Testis (tissue), 3 donors: ENCODE measurements around the gene PHYH. TPM values are rescaled to one million over a fixed set of nuclear protein-coding genes. Genes with fewer than 3 reads are reported as not detected.

ENCODE experiments used
- DNase-seq: peaks from one replicate; pipeline ENCODE4 v3.0.0-alpha.2; 2019
- H3K27ac ChIP-seq, 2 donors: fragments of 200-600 bp; sonication (generic); one replicate each; pipeline ENCODE4 v1.5.1; 2019
- H3K27me3 ChIP-seq: fragments of 200-600 bp; sonication (generic); one replicate; pipeline ENCODE4 v1.5.1; 2019
- H3K36me3 ChIP-seq: fragments of 200-600 bp; sonication (generic); one replicate; pipeline ENCODE4 v1.5.1; 2017; ENCODE audit warnings: low read depth; ENCODE audit errors: missing control alignments
- H3K4me1 ChIP-seq: fragments of 200-600 bp; sonication (generic); one replicate; pipeline ENCODE4 v1.5.1; 2019
- H3K4me3 ChIP-seq, 2 donors: fragments of 200-600 bp; sonication (generic); one replicate each; pipeline ENCODE4 v1.5.1; 2017 to 2019
- H3K9me3 ChIP-seq: fragments of 200-600 bp; sonication (generic); one replicate; pipeline ENCODE4 v1.5.1; 2017
- CTCF ChIP-seq, 3 experiments: fragments of 450-650 bp in 2 of 3; fragments of 200-600 bp in 1 of 3; sonication (generic) in 1 of 3; IDR thresholded peaks; one replicate each; pipeline ENCODE4 v1.5.1; 2016 to 2019; ENCODE audit warnings: antibody characterized with exemption in 3 of 3, mild to moderate bottlenecking in 2 of 3, moderate library complexity in 1 of 3
- POLR2A ChIP-seq: fragments of 450-650 bp; IDR thresholded peaks from one replicate; pipeline ENCODE4 v1.6.1; 2017; ENCODE audit warnings: antibody characterized with exemption, mild to moderate bottlenecking, moderate library complexity
- WGBS, 2 donors: methylation state at CpG; one replicate each; pipeline ENCODE4 v1.1.5; 2018; 5-methylcytosine and 5-hydroxymethylcytosine counted together
- intact Hi-C: fragments of 100-400 bp; cut with DNase I; formaldehyde crosslinking; loops from one replicate; pipeline ENCODE4 v1.15.1; 2023; ENCODE audit warnings: low total_unique reads
- polyA plus RNA-seq: library from polyadenylated mRNA; stranded (reverse); fragments of 350-450 nt; fragmentation: Illumina TruSeq; extraction: RNeasy Lipid Tissue Mini Kit (QIAGEN cat#74804); gene quantifications from one replicate; pipeline ENCODE4 v1.2.3, GENCODE V29; 2014; ENCODE audit warnings: low read depth, low replicate concordance; ENCODE audit not compliant: insufficient read depth
- total RNA-seq, 2 donors: library from RNA; depleted of rRNA; stranded (reverse); fragments of >200 nt; gene quantifications; one replicate each; pipeline ENCODE4 v1.2.3, GENCODE V29; 2016

Gene PHYH
- total and polyA plus RNA-seq, 3 donors from 2014 or later = 27.2 to 33.1 (median 31.1) TPM

DNA sequence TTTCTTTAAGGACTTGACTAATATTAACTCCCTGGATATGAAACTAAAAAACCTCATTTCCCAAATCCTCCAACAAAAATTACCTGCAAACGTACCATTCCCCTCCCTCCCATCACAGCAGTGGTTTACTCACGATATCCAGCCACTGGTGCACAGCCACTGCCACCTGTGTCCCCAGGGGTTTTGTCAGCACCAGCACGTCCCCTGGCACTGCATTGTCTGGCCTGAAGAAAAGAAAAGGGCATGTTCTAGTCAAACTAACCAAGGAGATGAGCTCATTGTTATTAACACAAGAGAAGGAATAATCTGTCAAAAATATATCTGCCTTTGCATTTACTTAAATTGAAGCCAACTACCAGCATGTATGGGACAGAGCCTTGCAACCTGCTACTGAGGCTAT, 29.7 kb upstream of the PHYH start:
- H3K4me3 ChIP-seq = no peak overlapping the region
- no peaks in the 10 kb centered on the region for H3K9me3 ChIP-seq
- no peak for TF ChIP-seq POLR2A
- no peak for TF ChIP-seq CTCF (IDR thresholded peaks at IDR 0.05)
- H3K36me3 ChIP-seq = no peaks in the 10 kb centered on the region
- no peak overlapping the region for H3K27ac ChIP-seq
- intact Hi-C loops = no loop called here
- no peak for DNase-seq
- no peaks in the 10 kb centered on the region for H3K4me1 ChIP-seq
- no peaks in the 10 kb centered on the region for H3K27me3 ChIP-seq
- 82 to 88% methylated on average over 3 of the region's 3 CpGs for WGBS, 2 donors

- Histone ChIP-seq H3K27me3 (no peaks in the 10 kb centered on the region), H3K4me1 (no peaks in the 10 kb centered on the region), H3K27ac (no peak overlapping the region), H3K9me3 (no peaks in the 10 kb centered on the region), H3K36me3 (no peaks in the 10 kb centered on the region), H3K4me3 (no peak overlapping the region)
- TF ChIP-seq POLR2A (no peak), CTCF (IDR thresholded peaks at IDR 0.05) (no peak)
- 81 to 87% methylated on average over 10 of the region's 10 CpGs for WGBS, 2 donors
- intact Hi-C loops = no loop called here
- no peak for DNase-seq
Measured at GRCh38 chr10:13328613-13329012, 28.7 kb upstream of the PHYH start.

- no peak overlapping the region for H3K27ac ChIP-seq
- no peak for DNase-seq
- TF ChIP-seq CTCF (IDR thresholded peaks at IDR 0.05) (no peak), POLR2A (no peak)
- no peaks in the 10 kb centered on the region for H3K4me1 ChIP-seq
- intact Hi-C loops = no loop called here
- H3K4me3 ChIP-seq = no peak overlapping the region
- no peaks in the 10 kb centered on the region for H3K36me3 ChIP-seq
- H3K9me3 ChIP-seq = no peaks in the 10 kb centered on the region
- 92 to 98% methylated on average over 5 of the region's 5 CpGs for WGBS, 2 donors
- H3K27me3 ChIP-seq = no peaks in the 10 kb centered on the region
Measured at GRCh38 chr10:13328126-13328525, 28.3 kb upstream of the PHYH start.

DNA sequence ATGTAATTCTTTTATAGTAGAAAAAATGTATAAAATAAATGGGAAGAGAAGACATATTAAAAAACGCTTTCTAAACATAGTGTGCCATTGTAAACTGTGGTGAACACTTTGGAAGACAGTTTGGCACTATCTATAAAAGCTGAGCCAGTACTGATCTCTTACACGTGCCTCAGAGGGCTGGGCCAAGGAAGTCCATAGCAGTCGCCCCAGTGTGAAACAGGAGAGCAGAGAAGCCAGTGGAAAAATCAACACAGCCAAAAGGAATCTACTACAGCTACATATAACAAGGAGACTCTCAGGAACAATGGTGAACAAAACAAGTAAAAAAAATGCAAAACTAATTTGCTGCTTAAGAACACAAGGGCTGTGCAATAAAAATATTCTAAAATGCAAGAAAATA, 27.7 kb upstream of the PHYH start:
- Histone ChIP-seq H3K9me3 (no peaks in the 10 kb centered on the region), H3K4me1 (no peaks in the 10 kb centered on the region), H3K4me3 (no peak overlapping the region), H3K27me3 (no peaks in the 10 kb centered on the region), H3K27ac (no peak overlapping the region), H3K36me3 (no peaks in the 10 kb centered on the region)
- TF ChIP-seq POLR2A = no peak
- TF ChIP-seq CTCF (IDR thresholded peaks at IDR 0.05) = no peak
- intact Hi-C loops = no loop called here
- DNase-seq = no peak
- 33 to 48% methylated on average over 3 of the region's 3 CpGs for WGBS, 2 donors

GRCh38 chr10:13322615-13323148, 22.8 kb upstream of the PHYH start:
- Histone ChIP-seq H3K36me3 (no peaks in the 10 kb centered on the region), H3K27ac (no peak overlapping the region), H3K27me3 (no peaks in the 10 kb centered on the region), H3K4me1 (no peaks in the 10 kb centered on the region), H3K9me3 (no peaks in the 10 kb centered on the region), H3K4me3 (no peak overlapping the region)
- no peak for DNase-seq
- intact Hi-C loops = no loop called here
- TF ChIP-seq POLR2A (no peak), CTCF (IDR thresholded peaks at IDR 0.05) (no peak)
- WGBS, 2 donors = 94 to 95% methylated on average over 18 to 24 of the region's 24 CpGs
